Endothelial cell of umbilical vein (primary cell): ENCODE data around the gene TBK1.

Source experiments
- POLR2AphosphoS5 ChIP-seq: IDR thresholded peaks from 2 replicates; pipeline ENCODE4 v1.6.1; 2012; ENCODE audit warnings: low read depth, mild to moderate bottlenecking, control low read depth, low read length, moderate library complexity; ENCODE audit not compliant: insufficient read depth
- TF ChIP-seq, protein P1 (sequence below): IDR thresholded peaks from 2 replicates; pipeline ENCODE4 v1.6.1; 2011; ENCODE audit not compliant: insufficient read depth, insufficient read length
- TF ChIP-seq, protein P2 (sequence below), 2 donors: IDR thresholded peaks; 1 replicate in 1 of 2; 2 replicates in 1 of 2; pipeline ENCODE4 v1.5.1; 2011; ENCODE audit warnings: low read length in 2 of 2, mild to moderate bottlenecking in 2 of 2, moderate library complexity in 2 of 2, control low read depth in 1 of 2, inconsistent platforms in 1 of 2, low read depth in 1 of 2; ENCODE audit not compliant: insufficient read depth in 1 of 2; ENCODE audit errors: extremely low read depth in 1 of 2

- TF ChIP-seq, protein P1, sequence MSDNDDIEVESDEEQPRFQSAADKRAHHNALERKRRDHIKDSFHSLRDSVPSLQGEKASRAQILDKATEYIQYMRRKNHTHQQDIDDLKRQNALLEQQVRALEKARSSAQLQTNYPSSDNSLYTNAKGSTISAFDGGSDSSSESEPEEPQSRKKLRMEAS, result no peak
- TF ChIP-seq, protein P2, sequence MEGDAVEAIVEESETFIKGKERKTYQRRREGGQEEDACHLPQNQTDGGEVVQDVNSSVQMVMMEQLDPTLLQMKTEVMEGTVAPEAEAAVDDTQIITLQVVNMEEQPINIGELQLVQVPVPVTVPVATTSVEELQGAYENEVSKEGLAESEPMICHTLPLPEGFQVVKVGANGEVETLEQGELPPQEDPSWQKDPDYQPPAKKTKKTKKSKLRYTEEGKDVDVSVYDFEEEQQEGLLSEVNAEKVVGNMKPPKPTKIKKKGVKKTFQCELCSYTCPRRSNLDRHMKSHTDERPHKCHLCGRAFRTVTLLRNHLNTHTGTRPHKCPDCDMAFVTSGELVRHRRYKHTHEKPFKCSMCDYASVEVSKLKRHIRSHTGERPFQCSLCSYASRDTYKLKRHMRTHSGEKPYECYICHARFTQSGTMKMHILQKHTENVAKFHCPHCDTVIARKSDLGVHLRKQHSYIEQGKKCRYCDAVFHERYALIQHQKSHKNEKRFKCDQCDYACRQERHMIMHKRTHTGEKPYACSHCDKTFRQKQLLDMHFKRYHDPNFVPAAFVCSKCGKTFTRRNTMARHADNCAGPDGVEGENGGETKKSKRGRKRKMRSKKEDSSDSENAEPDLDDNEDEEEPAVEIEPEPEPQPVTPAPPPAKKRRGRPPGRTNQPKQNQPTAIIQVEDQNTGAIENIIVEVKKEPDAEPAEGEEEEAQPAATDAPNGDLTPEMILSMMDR (IDR thresholded peaks at IDR 0.05; ENCODE audit: extremely low read depth in 1 of 2, insufficient read depth in 1 of 2, low read depth in 1 of 2, low read length in 2 of 2), result no peak
- no peak for TF ChIP-seq POLR2AphosphoS5
Observed at GRCh38 chr12:64493513-64493912, 41.6 kb downstream of the TBK1 start.
